GM23338 (cell line): ENCODE data around the gene MSL3B.

Source experiments
- ATAC-seq: fragments of 200-7000 bp; cut with Tn5 transposase; 3 replicates; pipeline ENCODE4 v1.9.1; 2020
- DNase-seq: peaks from one replicate; pipeline ENCODE4 v3.0.0-alpha.2; 2015; ENCODE audit warnings: low spot score
- H2AFZ ChIP-seq: fragments of 200-600 bp; sonication (generic); 2 replicates; pipeline ENCODE4 v1.8.0; 2016; ENCODE audit warnings: antibody characterized with exemption, mild to moderate bottlenecking, moderate library complexity
- H3F3A ChIP-seq: fragments of 200-600 bp; sonication (generic); replicated peaks from 2 replicates; pipeline ENCODE4 v1.8.0; 2017; ENCODE audit warnings: antibody characterized with exemption, mixed run types, low read depth
- H3K27ac ChIP-seq: fragments of 200-600 bp; sonication (generic); 2 replicates; pipeline ENCODE4 v1.6.1; 2016; ENCODE audit warnings: low read depth
- H3K27me3 ChIP-seq: fragments of 200-600 bp; sonication (generic); 2 replicates; pipeline ENCODE4 v1.8.0; 2016; ENCODE audit warnings: mild to moderate bottlenecking, mixed run types, moderate library complexity; ENCODE audit not compliant: insufficient read depth
- H3K36me3 ChIP-seq: fragments of 200-600 bp; sonication (generic); 2 replicates; pipeline ENCODE4 v1.8.0; 2016; ENCODE audit warnings: mild to moderate bottlenecking; ENCODE audit not compliant: insufficient read depth
- H3K4me1 ChIP-seq: fragments of 200-600 bp; sonication (generic); 2 replicates; pipeline ENCODE4 v1.8.0; 2016; ENCODE audit warnings: mild to moderate bottlenecking, moderate library complexity; ENCODE audit not compliant: insufficient read depth
- H3K4me2 ChIP-seq: fragments of 200-600 bp; sonication (generic); 2 replicates; pipeline ENCODE4 v1.7.1; 2017; ENCODE audit warnings: mixed run types
- H3K4me3 ChIP-seq: fragments of 200-600 bp; sonication (generic); 2 replicates; pipeline ENCODE4 v1.6.1; 2016; ENCODE audit warnings: mixed run types
- H3K79me2 ChIP-seq: fragments of 200-600 bp; sonication (generic); replicated peaks from 2 replicates; pipeline ENCODE4 v1.8.0; 2017; ENCODE audit warnings: mild to moderate bottlenecking; ENCODE audit not compliant: insufficient read depth
- H3K9me2 ChIP-seq: fragments of 200-600 bp; sonication (generic); 2 replicates; pipeline ENCODE4 v1.8.0; 2017; ENCODE audit not compliant: insufficient read depth
- H4K20me1 ChIP-seq: fragments of 200-600 bp; sonication (generic); replicated peaks from 2 replicates; pipeline ENCODE4 v1.8.0; 2017; ENCODE audit warnings: mild to moderate bottlenecking; ENCODE audit not compliant: insufficient read depth
- H3K27ac Mint-ChIP-seq: 2 replicates; pipeline ENCODE4 v1.8.0; 2020; ENCODE audit warnings: inconsistent platforms, mild to moderate bottlenecking, moderate library complexity, mixed read lengths
- H3K27me3 Mint-ChIP-seq: 3 replicates; pipeline ENCODE4 v1.8.0; 2022; ENCODE audit warnings: low read depth, mild to moderate bottlenecking, moderate library complexity, mixed read lengths, inconsistent platforms; ENCODE audit not compliant: insufficient read depth, poor library complexity
- H3K36me3 Mint-ChIP-seq: 3 replicates; pipeline ENCODE4 v1.8.0; 2021; ENCODE audit warnings: low read depth, mild to moderate bottlenecking, inconsistent platforms, moderate library complexity, mixed read lengths
- H3K4me1 Mint-ChIP-seq: 3 replicates; pipeline ENCODE4 v1.8.0; 2020; ENCODE audit warnings: mild to moderate bottlenecking, inconsistent platforms, mixed read lengths
- H3K4me3 Mint-ChIP-seq: 3 replicates; pipeline ENCODE4 v1.8.0; 2021; ENCODE audit warnings: moderate library complexity, mild to moderate bottlenecking, inconsistent platforms, mixed read lengths
- H3K9me3 Mint-ChIP-seq: 3 replicates; pipeline ENCODE4 v1.8.0; 2020; ENCODE audit warnings: moderate library complexity, mild to moderate bottlenecking, inconsistent platforms, mixed read lengths
- ETS1 ChIP-seq: IDR thresholded peaks from 2 replicates; pipeline ENCODE4 v1.6.1; 2016; ENCODE audit warnings: antibody characterized with exemption
- EZH2 ChIP-seq: fragments of 200-600 bp; sonication (generic); IDR thresholded peaks from one replicate; pipeline ENCODE4 v1.8.0; 2017; ENCODE audit warnings: antibody characterized with exemption, mild to moderate bottlenecking, low read depth; ENCODE audit not compliant: unreplicated experiment
- EZH2phosphoT487 ChIP-seq: fragments of 200-600 bp; sonication (generic); IDR thresholded peaks from one replicate; pipeline ENCODE4 v1.8.1; 2018; ENCODE audit warnings: antibody characterized with exemption; ENCODE audit not compliant: unreplicated experiment
- JUNB ChIP-seq: IDR thresholded peaks from one replicate; pipeline ENCODE4 v1.6.1; 2016; ENCODE audit warnings: antibody characterized with exemption; ENCODE audit not compliant: unreplicated experiment
- NANOG ChIP-seq: IDR thresholded peaks from 2 replicates; pipeline ENCODE4 v1.6.1; 2016; ENCODE audit warnings: antibody characterized with exemption, borderline replicate concordance
- ZNF114 ChIP-seq: fragments of 250-450 bp; sonication (Bioruptor Pico); IDR thresholded peaks from 2 replicates; pipeline ENCODE4 v1.5.0; 2020; ENCODE audit warnings: mild to moderate bottlenecking, moderate library complexity
- ZNF331 ChIP-seq: fragments of 250-450 bp; sonication (Bioruptor Pico); IDR thresholded peaks from 2 replicates; pipeline ENCODE4 v1.5.0; 2020; ENCODE audit warnings: low read depth, mild to moderate bottlenecking, moderate library complexity
- ZNF462 ChIP-seq: fragments of 250-450 bp; sonication (Bioruptor Pico); IDR thresholded peaks from 2 replicates; pipeline ENCODE4 v1.5.0; 2020; ENCODE audit warnings: mild to moderate bottlenecking, moderate library complexity

The MSL3B gene

GRCh38 chr2:233831861-233832260 is 36.3 kb downstream of the MSL3B start:
- Mint-ChIP-seq H3K36me3 (peaks cover 29% of the 10 kb centered on the region), H3K4me1 (peaks cover 3% of the 10 kb centered on the region; the same call in 2 of the 3 replicates), H3K27me3 (peaks cover 5% of the 10 kb centered on the region), H3K9me3 (no peaks in the 10 kb centered on the region), H3K4me3 (no peak overlapping the region), H3K27ac (no peak overlapping the region)
- TF ChIP-seq NANOG = no peak
- TF ChIP-seq JUNB = no peak
- no peak for TF ChIP-seq ZNF462 (CRISPR knock-in tag)
- peaks cover 9% of the 10 kb centered on the region; the same call in 1 of the 2 replicates for H3K79me2 ChIP-seq
- H3K4me1 ChIP-seq = no peaks in the 10 kb centered on the region
- H3K36me3 ChIP-seq = peaks cover 16% of the 10 kb centered on the region
- peaks cover 7% of the 10 kb centered on the region; the same call in 1 of the 2 replicates for H3F3A ChIP-seq
- H3K4me3 ChIP-seq = no peak overlapping the region
- H4K20me1 ChIP-seq = peaks cover 11% of the 10 kb centered on the region
- no peak overlapping the region for H3K4me2 ChIP-seq
- H3K27ac ChIP-seq = no peak overlapping the region
- H2AFZ ChIP-seq = no peak overlapping the region
- no peak for DNase-seq
- H3K9me2 ChIP-seq = no peaks in the 10 kb centered on the region
- ATAC-seq = no peak
- no peaks in the 10 kb centered on the region for H3K27me3 ChIP-seq

GRCh38 chr2:233831011-233831721 is 37.0 kb downstream of the MSL3B start:
- no peak overlapping the region for H3K4me3 Mint-ChIP-seq
- peaks cover 5% of the 10 kb centered on the region for H4K20me1 ChIP-seq
- no peak overlapping the region for H3K4me2 ChIP-seq
- TF ChIP-seq ZNF114 (CRISPR knock-in tag) (no peak), EZH2 (no peak), EZH2phosphoT487 (no peak), ETS1 (no peak), ZNF331 (CRISPR knock-in tag) (no peak)
- ATAC-seq = no peak
- H3K27me3 Mint-ChIP-seq = peaks cover 5% of the 10 kb centered on the region
- H3K27ac Mint-ChIP-seq = no peak overlapping the region
- no peaks in the 10 kb centered on the region for H3K27me3 ChIP-seq
- H3K27ac ChIP-seq = no peak overlapping the region
- H2AFZ ChIP-seq = no peak overlapping the region
- H3K36me3 Mint-ChIP-seq = peaks cover 22% of the 10 kb centered on the region
- H3K36me3 ChIP-seq = peaks cover 9% of the 10 kb centered on the region; the same call in 1 of the 2 replicates
- no peaks in the 10 kb centered on the region for H3K9me2 ChIP-seq
- no peaks in the 10 kb centered on the region for H3K4me1 ChIP-seq
- peaks cover 3% of the 10 kb centered on the region; the same call in 2 of the 3 replicates for H3K4me1 Mint-ChIP-seq
- no peak for DNase-seq
- 0 out of 2 replicates have a peak, but pooled peaks cover 2% of the 10 kb centered on the region for H3K79me2 ChIP-seq
- H3K9me3 Mint-ChIP-seq = peaks cover 1% of the 10 kb centered on the region; the same call in 1 of the 3 replicates
- no peak overlapping the region for H3K4me3 ChIP-seq
- peaks cover 3% of the 10 kb centered on the region; the same call in 1 of the 2 replicates for H3F3A ChIP-seq
